Caco-2 (cell line): Measurements from ENCODE around the gene LINGO1. TPM values are rescaled to one million over a fixed set of nuclear protein-coding genes. Genes with fewer than 3 reads are reported as not detected.

Source experiments
- BruUV-seq: library from RNA; stranded (reverse); fragments of 400-500 nt; replicated peaks from 2 replicates; lab custom pipeline; 2021; lab: Mats Ljungman, UMichigan
- CTCF ChIA-PET: fragments of 300-600 bp; sonication (Branson Sonifier 250); formaldehyde crosslinking; loops from one replicate; lab custom pipeline; 2022; ENCODE audit warnings: antibody characterized with exemption; lab: Charles Lee
- POLR2A ChIA-PET: fragments of 300-600 bp; sonication (Branson Sonifier 250); formaldehyde crosslinking; loops from one replicate; lab custom pipeline; 2022; ENCODE audit warnings: antibody characterized with exemption; lab: Charles Lee
- DNase-seq, 2 experiments: peaks; one replicate each; pipeline versions ENCODE4 v3.0.0 to v3.0.0-alpha.2; 2020 to 2022
- H3K27me3 ChIP-seq: replicated peaks from 2 replicates; pipeline ENCODE4 v1.6.0; 2011; ENCODE audit warnings: low read length; ENCODE audit not compliant: control insufficient read depth, insufficient read depth
- H3K36me3 ChIP-seq: 2 replicates; pipeline ENCODE4 v1.5.1; 2011; ENCODE audit warnings: low read length; ENCODE audit not compliant: control insufficient read depth, insufficient read depth
- H3K4me1 ChIP-seq: fragments of 250-450 bp; sonication (Bioruptor Pico); 2 replicates; pipeline ENCODE4 v1.5.1; 2020; ENCODE audit warnings: mild to moderate bottlenecking
- H3K4me3 ChIP-seq: 2 replicates; pipeline ENCODE4 v1.5.1; 2011; ENCODE audit warnings: low read depth, mild to moderate bottlenecking, control low read depth, low read length
- H3K9me3 ChIP-seq: fragments of 250-450 bp; sonication (Bioruptor Pico); 2 replicates; pipeline ENCODE4 v1.5.1; 2020; ENCODE audit warnings: mild to moderate bottlenecking, moderate library complexity
- H3K27ac Mint-ChIP-seq: one replicate; pipeline ENCODE4 v1.8.0; 2022; ENCODE audit warnings: mixed read lengths; ENCODE audit not compliant: unreplicated experiment
- H3K27me3 Mint-ChIP-seq: one replicate; pipeline ENCODE4 v1.8.0; 2022; ENCODE audit warnings: mixed read lengths; ENCODE audit not compliant: insufficient read depth, unreplicated experiment
- H3K36me3 Mint-ChIP-seq: one replicate; pipeline ENCODE4 v1.8.0; 2022; ENCODE audit warnings: mild to moderate bottlenecking, mixed read lengths; ENCODE audit not compliant: insufficient read depth, unreplicated experiment
- H3K4me1 Mint-ChIP-seq: one replicate; pipeline ENCODE4 v1.8.0; 2022; ENCODE audit warnings: low read depth, mixed read lengths; ENCODE audit not compliant: unreplicated experiment
- H3K4me3 Mint-ChIP-seq: one replicate; pipeline ENCODE4 v1.8.0; 2022; ENCODE audit warnings: mild to moderate bottlenecking, moderate library complexity, mixed read lengths; ENCODE audit not compliant: unreplicated experiment
- H3K9me3 Mint-ChIP-seq: one replicate; pipeline ENCODE4 v1.8.0; 2022; ENCODE audit warnings: mixed read lengths; ENCODE audit not compliant: unreplicated experiment
- intact Hi-C: fragments of 100-400 bp; cut with micrococcal nuclease; formaldehyde crosslinking; loops from one replicate; pipeline ENCODE4 v1.10.0; 2022; ENCODE audit not compliant: unreplicated experiment
- total RNA-seq: library from RNA; stranded (reverse); gene quantifications from 2 replicates; pipeline ENCODE4 v1.2.3, GENCODE V29; 2022
- TF ChIP-seq, protein P1 (sequence below), 2 experiments: fragments of 200-600 bp in 1 of 2; IDR thresholded peaks; 1 replicate in 1 of 2; 2 replicates in 1 of 2; pipeline versions ENCODE4 v1.5.1 to v1.8.0; 2011 to 2022; ENCODE audit warnings: antibody characterized with exemption in 1 of 2, control low read depth in 1 of 2, inconsistent platforms in 1 of 2, low read depth in 1 of 2, low read length in 1 of 2, mild to moderate bottlenecking in 1 of 2, moderate library complexity in 1 of 2; ENCODE audit not compliant: insufficient read depth in 1 of 2, severe bottlenecking in 1 of 2, unreplicated experiment in 1 of 2

Gene LINGO1
- total RNA-seq, 1 experiment from 2014 or later: 1.4 TPM

GRCh38 chr15:77595231-77595630 is 37.5 kb downstream of the LINGO1 start:
- Histone ChIP-seq H3K27me3 (no peaks in the 10 kb centered on the region), H3K36me3 (no peaks in the 10 kb centered on the region), H3K4me3 (no peak overlapping the region), H3K4me1 (no peaks in the 10 kb centered on the region), H3K9me3 (no peaks in the 10 kb centered on the region)
- H3K4me1 Mint-ChIP-seq: no peaks in the 10 kb centered on the region
- no peaks in the 10 kb centered on the region for H3K9me3 Mint-ChIP-seq
- no TSS peak for BruUV-seq
- ChIA-PET CTCF (no interaction called here), POLR2A (no interaction called here)
- DNase-seq: no peak
- TF ChIP-seq, protein P1, sequence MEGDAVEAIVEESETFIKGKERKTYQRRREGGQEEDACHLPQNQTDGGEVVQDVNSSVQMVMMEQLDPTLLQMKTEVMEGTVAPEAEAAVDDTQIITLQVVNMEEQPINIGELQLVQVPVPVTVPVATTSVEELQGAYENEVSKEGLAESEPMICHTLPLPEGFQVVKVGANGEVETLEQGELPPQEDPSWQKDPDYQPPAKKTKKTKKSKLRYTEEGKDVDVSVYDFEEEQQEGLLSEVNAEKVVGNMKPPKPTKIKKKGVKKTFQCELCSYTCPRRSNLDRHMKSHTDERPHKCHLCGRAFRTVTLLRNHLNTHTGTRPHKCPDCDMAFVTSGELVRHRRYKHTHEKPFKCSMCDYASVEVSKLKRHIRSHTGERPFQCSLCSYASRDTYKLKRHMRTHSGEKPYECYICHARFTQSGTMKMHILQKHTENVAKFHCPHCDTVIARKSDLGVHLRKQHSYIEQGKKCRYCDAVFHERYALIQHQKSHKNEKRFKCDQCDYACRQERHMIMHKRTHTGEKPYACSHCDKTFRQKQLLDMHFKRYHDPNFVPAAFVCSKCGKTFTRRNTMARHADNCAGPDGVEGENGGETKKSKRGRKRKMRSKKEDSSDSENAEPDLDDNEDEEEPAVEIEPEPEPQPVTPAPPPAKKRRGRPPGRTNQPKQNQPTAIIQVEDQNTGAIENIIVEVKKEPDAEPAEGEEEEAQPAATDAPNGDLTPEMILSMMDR (IDR thresholded peaks at IDR 0.05; ENCODE audit: insufficient read depth in 1 of 2, low read depth in 1 of 2, low read length in 1 of 2, severe bottlenecking in 1 of 2, unreplicated experiment in 1 of 2): no peak
- no peaks in the 10 kb centered on the region for H3K36me3 Mint-ChIP-seq
- H3K27ac Mint-ChIP-seq: no peak overlapping the region
- intact Hi-C loops: no loop called here
- H3K4me3 Mint-ChIP-seq: no peak overlapping the region
- H3K27me3 Mint-ChIP-seq: no peaks in the 10 kb centered on the region

DNA sequence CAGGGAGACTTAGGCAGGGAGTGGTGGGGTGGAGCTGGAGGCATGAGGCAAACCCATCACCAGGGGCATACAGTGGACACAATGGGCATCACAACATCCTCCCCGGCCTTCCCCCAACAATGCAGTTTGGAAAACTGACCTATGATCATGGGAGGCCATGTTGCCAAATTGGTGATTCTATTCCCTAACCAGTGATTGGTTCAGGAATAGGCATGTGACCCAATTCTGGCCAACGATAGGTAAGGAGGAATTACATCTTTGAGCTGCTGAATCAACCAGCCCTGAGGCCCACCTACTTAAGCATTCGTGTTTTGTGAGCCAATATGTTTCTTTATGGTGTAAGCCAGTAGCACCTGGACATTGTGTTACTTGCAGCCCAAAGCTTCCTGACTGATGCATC is 40.0 kb downstream of the LINGO1 start:
- ChIA-PET CTCF (interaction anchor here (0.8 kb wide), 1 partner anchor 50 kb away, joined by 3 read pairs; no protein-coding TSS in a partner anchor), POLR2A (no interaction called here)
- no peak for DNase-seq
- Histone ChIP-seq H3K4me3 (no peak overlapping the region), H3K4me1 (no peaks in the 10 kb centered on the region), H3K27me3 (no peaks in the 10 kb centered on the region), H3K36me3 (no peaks in the 10 kb centered on the region), H3K9me3 (no peaks in the 10 kb centered on the region)
- intact Hi-C loops: no loop called here
- Mint-ChIP-seq H3K27ac (no peak overlapping the region), H3K9me3 (no peaks in the 10 kb centered on the region), H3K27me3 (no peaks in the 10 kb centered on the region), H3K36me3 (no peaks in the 10 kb centered on the region), H3K4me3 (no peak overlapping the region), H3K4me1 (no peaks in the 10 kb centered on the region)
- BruUV-seq: no TSS peak
- TF ChIP-seq, protein P1 (IDR thresholded peaks at IDR 0.05; ENCODE audit: insufficient read depth in 1 of 2, low read depth in 1 of 2, low read length in 1 of 2, severe bottlenecking in 1 of 2, unreplicated experiment in 1 of 2): no peak

DNA sequence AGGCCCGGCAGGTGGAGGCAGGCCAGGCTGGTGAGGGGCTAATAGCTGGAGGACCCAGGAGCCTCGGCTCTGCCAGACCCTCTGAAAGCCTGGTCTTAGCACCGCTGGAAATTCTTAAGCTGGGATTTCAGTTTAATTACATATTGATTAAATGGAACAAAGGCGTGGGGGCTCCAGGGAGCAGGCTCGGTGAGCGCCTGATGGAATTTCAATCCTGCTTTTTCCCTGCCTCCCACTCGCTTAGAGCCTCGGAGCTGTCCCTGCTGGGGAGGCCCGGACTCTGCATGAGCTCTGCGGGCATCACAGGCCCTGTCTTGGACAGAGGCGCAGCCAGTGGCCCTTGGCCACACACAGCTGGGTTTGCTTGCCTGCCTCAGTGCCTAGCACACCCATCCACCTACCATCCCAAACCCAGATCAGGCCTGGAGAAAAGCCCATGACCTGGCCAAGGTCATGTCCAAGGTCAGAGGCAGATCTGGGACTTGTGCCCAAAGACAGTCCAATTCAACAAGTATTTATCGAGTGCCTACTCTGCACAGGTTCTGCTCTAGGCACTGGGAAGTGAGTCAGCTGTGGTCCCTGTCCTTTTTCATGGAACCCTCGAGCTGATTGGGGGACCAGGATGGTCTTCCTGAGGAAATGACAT is 40.6 kb downstream of the LINGO1 start:
- Mint-ChIP-seq H3K27me3 (no peaks in the 10 kb centered on the region), H3K9me3 (no peaks in the 10 kb centered on the region), H3K4me1 (no peaks in the 10 kb centered on the region), H3K27ac (no peak overlapping the region), H3K4me3 (no peak overlapping the region), H3K36me3 (no peaks in the 10 kb centered on the region)
- POLR2A ChIA-PET: no interaction called here
- Histone ChIP-seq H3K36me3 (no peaks in the 10 kb centered on the region), H3K27me3 (no peaks in the 10 kb centered on the region), H3K9me3 (no peaks in the 10 kb centered on the region), H3K4me3 (no peak overlapping the region), H3K4me1 (no peaks in the 10 kb centered on the region)
- TF ChIP-seq, protein P1 (IDR thresholded peaks at IDR 0.05; ENCODE audit: insufficient read depth in 1 of 2, low read depth in 1 of 2, low read length in 1 of 2, severe bottlenecking in 1 of 2, unreplicated experiment in 1 of 2): no peak
- DNase-seq: no peak
- CTCF ChIA-PET: no interaction called here
- BruUV-seq: no TSS peak
- intact Hi-C loops: no loop called here
